Measurements from ENCODE around the gene BECN2.

BECN2 gene

DNA sequence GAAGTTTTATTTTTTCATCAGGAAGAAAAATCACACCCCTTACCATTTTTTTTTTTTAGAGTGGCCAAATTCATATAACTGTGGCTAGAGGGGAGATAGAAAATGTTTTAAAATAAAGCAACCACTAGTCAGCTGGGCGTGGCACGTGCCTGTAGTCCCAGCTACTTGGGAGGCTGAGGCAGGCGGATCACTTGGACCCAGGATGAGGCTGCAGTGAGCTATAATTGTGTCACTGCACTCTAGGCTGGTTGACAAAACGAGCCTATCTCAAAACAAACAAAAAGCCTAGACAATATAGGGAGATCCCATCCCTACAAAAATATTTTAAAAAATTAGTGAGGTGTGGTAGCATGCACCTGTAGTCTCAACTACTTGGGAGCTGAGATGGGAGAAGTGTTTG lies 14.8 kb upstream of the BECN2 start:
- no peak overlapping the region for H3K27ac ChIP-seq (ENCODE audit: low read length)
- H3K36me3 ChIP-seq (ENCODE audit: control insufficient read depth, low read depth, low read length), result no peaks in the 10 kb centered on the region
- no peak overlapping the region for H3K4me3 ChIP-seq (ENCODE audit: low read length)
- peaks cover 3% of the 10 kb centered on the region for H3K9me3 ChIP-seq (ENCODE audit: control insufficient read depth, low read depth, low read length)
- no peaks in the 10 kb centered on the region for H3K27me3 ChIP-seq (ENCODE audit: control insufficient read depth, insufficient read depth, low read length)
- no peaks in the 10 kb centered on the region for H3K4me1 ChIP-seq (ENCODE audit: control insufficient read depth, low read depth, low read length)
- no peak overlapping the region for H3K9ac ChIP-seq (ENCODE audit: low read length)

DNA sequence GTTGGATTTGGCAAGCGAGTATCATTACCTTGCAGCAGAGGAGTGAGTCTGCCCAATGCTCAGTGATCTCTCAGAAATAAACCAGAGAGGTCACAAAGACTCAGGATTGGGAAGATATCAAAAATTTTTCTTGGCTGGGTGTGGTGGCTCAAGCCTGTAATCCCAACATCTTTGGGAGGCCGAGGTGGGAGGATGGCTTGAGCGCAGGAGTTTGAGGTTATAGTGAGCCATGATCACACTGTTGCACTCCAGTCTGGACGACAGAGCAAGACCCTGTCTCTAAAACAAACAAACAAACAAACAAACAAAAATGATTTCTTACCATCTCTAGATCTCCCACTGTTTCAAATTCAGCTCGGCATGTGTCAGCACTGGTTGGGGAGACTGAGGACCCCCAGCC lies 13.3 kb upstream of the BECN2 start:
- no peaks in the 10 kb centered on the region for H3K27me3 ChIP-seq (ENCODE audit: control insufficient read depth, insufficient read depth, low read length)
- H3K4me3 ChIP-seq (ENCODE audit: low read length), result no peak overlapping the region
- no peak overlapping the region for H3K27ac ChIP-seq (ENCODE audit: low read length)
- H3K9me3 ChIP-seq (ENCODE audit: control insufficient read depth, low read depth, low read length), result no peaks in the 10 kb centered on the region
- no peak overlapping the region for H3K9ac ChIP-seq (ENCODE audit: low read length)
- H3K36me3 ChIP-seq (ENCODE audit: control insufficient read depth, low read depth, low read length), result no peaks in the 10 kb centered on the region
- no peaks in the 10 kb centered on the region for H3K4me1 ChIP-seq (ENCODE audit: control insufficient read depth, low read depth, low read length)

DNA sequence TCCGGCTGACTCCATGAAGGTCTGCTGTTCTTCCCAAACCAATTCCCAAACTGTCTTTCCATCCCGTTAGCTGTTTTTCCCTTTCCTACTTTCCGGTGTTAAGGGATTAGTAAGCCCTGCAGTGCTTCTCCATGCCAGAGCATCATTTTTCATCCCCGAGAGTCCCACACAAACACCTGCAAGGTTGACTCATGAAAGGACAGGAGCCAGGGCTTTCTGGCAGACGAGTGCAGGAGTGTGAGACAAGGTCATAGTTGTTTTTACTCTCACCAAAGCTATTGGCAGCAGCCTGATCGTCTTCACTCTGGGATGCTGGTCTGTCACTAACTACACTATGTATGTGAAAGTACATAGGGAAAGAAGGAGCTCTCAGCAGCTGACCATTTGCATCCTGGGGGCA lies 10.2 kb upstream of the BECN2 start:
- H3K9me3 ChIP-seq (ENCODE audit: control insufficient read depth, low read depth, low read length), result no peaks in the 10 kb centered on the region
- no peaks in the 10 kb centered on the region for H3K27me3 ChIP-seq (ENCODE audit: control insufficient read depth, insufficient read depth, low read length)
- H3K27ac ChIP-seq (ENCODE audit: low read length), result no peak overlapping the region
- no peak overlapping the region for H3K4me3 ChIP-seq (ENCODE audit: low read length)
- H3K4me1 ChIP-seq (ENCODE audit: control insufficient read depth, low read depth, low read length), result no peaks in the 10 kb centered on the region
- no peak overlapping the region for H3K9ac ChIP-seq (ENCODE audit: low read length)
- H3K36me3 ChIP-seq (ENCODE audit: control insufficient read depth, low read depth, low read length), result no peaks in the 10 kb centered on the region

DNA sequence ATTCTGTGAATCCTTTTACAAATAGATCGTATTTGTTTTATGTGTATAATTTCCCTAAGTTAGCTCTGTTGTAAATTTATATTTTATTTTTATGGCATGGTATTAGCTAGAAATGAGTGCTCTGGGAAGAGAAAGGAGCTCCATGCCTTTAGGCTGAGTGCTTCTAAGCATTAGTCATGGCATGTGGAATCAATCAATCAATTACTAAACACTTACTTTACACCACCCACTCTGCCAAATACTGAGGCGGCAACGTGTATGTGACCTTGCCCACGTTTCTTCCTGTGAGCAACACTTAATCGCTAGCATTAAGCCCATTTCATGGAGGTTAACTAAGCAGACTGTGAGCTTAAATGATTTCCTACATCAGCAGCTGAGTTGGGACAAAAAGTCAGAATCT lies 7.2 kb upstream of the BECN2 start:
- no peaks in the 10 kb centered on the region for H3K4me1 ChIP-seq (ENCODE audit: control insufficient read depth, low read depth, low read length)
- H3K9ac ChIP-seq (ENCODE audit: low read length), result no peak overlapping the region
- no peaks in the 10 kb centered on the region for H3K9me3 ChIP-seq (ENCODE audit: control insufficient read depth, low read depth, low read length)
- H3K27ac ChIP-seq (ENCODE audit: low read length), result no peak overlapping the region
- H3K4me3 ChIP-seq (ENCODE audit: low read length), result no peak overlapping the region
- H3K27me3 ChIP-seq (ENCODE audit: control insufficient read depth, insufficient read depth, low read length), result no peaks in the 10 kb centered on the region
- H3K36me3 ChIP-seq (ENCODE audit: control insufficient read depth, low read depth, low read length), result no peaks in the 10 kb centered on the region

DNA sequence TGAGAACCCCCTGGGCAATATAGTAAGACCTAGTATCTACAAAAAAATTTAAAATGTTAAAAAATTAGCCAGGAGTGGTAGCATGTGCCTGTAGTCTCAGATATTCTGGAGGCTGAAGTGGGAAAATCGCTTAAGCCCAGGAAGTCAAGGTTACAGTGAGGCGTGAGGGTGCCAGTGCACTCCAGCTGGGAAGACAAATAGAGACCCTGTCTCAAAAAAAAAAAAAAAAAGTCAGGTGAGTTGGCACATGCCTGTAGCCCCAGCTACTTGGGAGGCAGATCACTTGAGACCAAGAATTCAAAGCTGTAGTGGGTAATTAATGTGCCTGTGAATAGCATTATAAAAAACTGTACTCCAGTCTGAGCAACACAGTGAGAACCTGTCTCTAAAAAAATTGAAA lies 4.6 kb downstream of the BECN2 start:
- no peak overlapping the region for H3K4me3 ChIP-seq (ENCODE audit: low read length)
- no peak overlapping the region for H3K27ac ChIP-seq (ENCODE audit: low read length)
- H3K4me1 ChIP-seq (ENCODE audit: control insufficient read depth, low read depth, low read length), result no peaks in the 10 kb centered on the region
- no peaks in the 10 kb centered on the region for H3K9me3 ChIP-seq (ENCODE audit: control insufficient read depth, low read depth, low read length)
- no peak overlapping the region for H3K9ac ChIP-seq (ENCODE audit: low read length)
- H3K36me3 ChIP-seq (ENCODE audit: control insufficient read depth, low read depth, low read length), result no peaks in the 10 kb centered on the region
- no peaks in the 10 kb centered on the region for H3K27me3 ChIP-seq (ENCODE audit: control insufficient read depth, insufficient read depth, low read length)

DNA sequence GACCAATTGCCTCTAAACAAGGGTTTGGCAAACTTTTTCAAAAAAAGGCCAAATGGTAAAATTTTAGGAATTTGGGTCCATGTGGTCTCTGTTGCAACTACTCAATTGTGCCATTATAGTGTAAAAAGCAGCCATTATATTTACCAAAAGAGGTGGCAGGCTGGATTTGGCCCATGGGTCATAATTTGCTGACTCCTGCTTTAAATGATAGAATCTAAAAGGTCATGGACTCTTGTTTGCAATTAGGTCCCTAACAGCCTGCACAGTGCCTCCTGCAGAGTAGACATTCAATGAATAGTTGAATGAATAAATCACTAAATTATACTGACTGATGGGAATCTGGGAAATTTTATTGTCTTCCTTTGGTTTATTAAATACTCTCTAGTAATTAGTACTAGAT lies 6.2 kb downstream of the BECN2 start:
- H3K9me3 ChIP-seq (ENCODE audit: control insufficient read depth, low read depth, low read length), result no peaks in the 10 kb centered on the region
- H3K36me3 ChIP-seq (ENCODE audit: control insufficient read depth, low read depth, low read length), result no peaks in the 10 kb centered on the region
- no peaks in the 10 kb centered on the region for H3K27me3 ChIP-seq (ENCODE audit: control insufficient read depth, insufficient read depth, low read length)
- H3K4me3 ChIP-seq (ENCODE audit: low read length), result no peak overlapping the region
- no peak overlapping the region for H3K27ac ChIP-seq (ENCODE audit: low read length)
- no peak overlapping the region for H3K9ac ChIP-seq (ENCODE audit: low read length)
- no peaks in the 10 kb centered on the region for H3K4me1 ChIP-seq (ENCODE audit: control insufficient read depth, low read depth, low read length)

DNA sequence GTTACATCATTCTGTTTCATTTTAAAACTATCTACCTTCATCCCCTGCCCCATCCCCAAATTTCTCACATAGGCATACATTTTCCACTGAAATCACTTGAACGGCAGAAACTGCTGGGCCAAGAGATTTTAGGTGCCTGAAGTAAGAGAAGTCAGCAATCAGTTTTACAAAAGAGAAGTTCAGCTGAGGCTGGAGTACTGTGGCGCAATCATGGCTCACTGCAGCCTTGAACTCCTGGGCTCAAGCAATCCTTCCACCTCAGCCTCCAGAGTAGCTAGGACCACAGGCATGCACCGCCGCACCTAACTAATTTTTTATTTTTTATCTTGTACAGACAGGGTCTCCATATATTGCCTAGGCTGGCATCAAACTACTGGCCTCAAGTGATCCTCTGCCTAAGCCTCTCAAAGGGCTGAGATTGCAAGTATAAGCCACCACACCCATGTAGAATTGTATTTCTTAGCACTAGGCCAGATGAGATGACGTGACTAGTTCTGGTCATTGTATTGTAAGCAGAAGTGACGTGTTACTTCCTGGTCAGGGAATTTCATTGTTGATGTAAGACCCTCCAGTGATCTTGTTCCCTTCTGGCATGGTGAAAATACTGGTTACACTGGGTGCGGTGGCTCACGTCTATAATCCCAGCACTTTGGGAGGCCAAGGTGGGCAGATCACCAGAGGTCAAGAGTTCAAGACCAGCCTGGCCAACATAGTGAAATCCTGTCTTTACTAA lies 7.1 kb downstream of the BECN2 start:
- Histone ChIP-seq H3K36me3 (ENCODE audit: control insufficient read depth, low read depth, low read length) (no peaks in the 10 kb centered on the region), H3K9ac (ENCODE audit: low read length) (no peak overlapping the region), H3K4me1 (ENCODE audit: control insufficient read depth, low read depth, low read length) (no peaks in the 10 kb centered on the region), H3K4me3 (ENCODE audit: low read length) (no peak overlapping the region), H3K9me3 (ENCODE audit: control insufficient read depth, low read depth, low read length) (no peaks in the 10 kb centered on the region), H3K27ac (ENCODE audit: low read length) (no peak overlapping the region), H3K27me3 (ENCODE audit: control insufficient read depth, insufficient read depth, low read length) (no peaks in the 10 kb centered on the region)

DNA sequence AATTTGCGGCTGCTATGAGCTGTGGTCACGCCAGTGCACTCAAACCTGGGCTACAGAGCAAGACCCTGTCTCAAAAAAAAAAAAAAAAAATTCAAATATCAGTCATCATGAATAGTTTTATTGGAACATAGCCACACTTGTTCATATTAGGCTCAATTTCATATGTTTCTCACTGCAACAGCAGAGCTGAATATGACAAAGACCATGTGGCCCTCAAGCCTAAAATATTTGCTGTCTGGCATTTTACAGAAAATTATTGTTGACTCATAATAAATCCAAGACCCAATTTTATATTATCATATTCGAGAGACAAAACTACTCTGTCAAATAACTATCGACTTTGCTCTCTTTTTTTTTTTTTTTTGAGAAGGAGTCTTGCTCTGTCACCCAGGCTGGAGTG lies 11.0 kb downstream of the BECN2 start:
- Histone ChIP-seq H3K4me1 (ENCODE audit: control insufficient read depth, low read depth, low read length) (peaks cover 10% of the 10 kb centered on the region), H3K4me3 (ENCODE audit: low read length) (no peak overlapping the region), H3K27ac (ENCODE audit: low read length) (no peak overlapping the region), H3K9me3 (ENCODE audit: control insufficient read depth, low read depth, low read length) (no peaks in the 10 kb centered on the region), H3K9ac (ENCODE audit: low read length) (no peak overlapping the region), H3K36me3 (ENCODE audit: control insufficient read depth, low read depth, low read length) (no peaks in the 10 kb centered on the region), H3K27me3 (ENCODE audit: control insufficient read depth, insufficient read depth, low read length) (no peaks in the 10 kb centered on the region)

DNA sequence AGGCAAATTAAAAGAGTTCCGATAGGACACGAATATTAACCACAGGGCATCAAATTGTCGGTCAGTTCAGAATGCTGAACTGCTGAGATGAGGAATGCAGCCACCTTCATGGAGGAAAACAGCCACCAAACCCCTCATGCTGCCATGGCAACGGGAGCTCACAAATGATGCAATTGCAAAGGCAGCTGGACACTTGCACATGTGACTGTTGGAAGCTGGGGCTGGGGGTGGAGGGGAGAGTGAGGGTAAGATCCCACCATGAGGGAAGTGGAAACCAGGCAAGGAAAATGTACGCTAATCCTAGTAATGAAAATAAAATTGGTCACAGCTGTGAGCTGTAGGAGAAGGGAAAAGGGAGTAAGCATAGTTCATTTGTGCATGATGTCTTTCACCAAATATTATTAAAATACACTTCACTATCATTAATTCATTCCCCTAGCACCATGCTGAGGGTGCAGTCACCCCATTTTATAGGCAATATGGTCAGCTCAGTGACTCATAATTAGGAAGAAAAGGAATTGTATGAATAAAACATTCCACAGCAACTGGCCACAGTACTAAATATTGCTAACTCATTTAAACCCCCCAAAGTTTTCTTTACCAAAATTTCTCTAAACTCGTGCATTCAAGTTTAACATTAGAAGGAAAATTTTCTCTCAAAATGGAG lies 15.3 kb downstream of the BECN2 start:
- H3K4me3 ChIP-seq (ENCODE audit: low read length), result no peak overlapping the region
- H3K36me3 ChIP-seq (ENCODE audit: control insufficient read depth, low read depth, low read length), result no peaks in the 10 kb centered on the region
- no peaks in the 10 kb centered on the region for H3K9me3 ChIP-seq (ENCODE audit: control insufficient read depth, low read depth, low read length)
- no peaks in the 10 kb centered on the region for H3K27me3 ChIP-seq (ENCODE audit: control insufficient read depth, insufficient read depth, low read length)
- peak overlapping the region; percentile 7 for H3K9ac ChIP-seq (ENCODE audit: low read length)
- no peak overlapping the region for H3K27ac ChIP-seq (ENCODE audit: low read length)
- peaks cover 10% of the 10 kb centered on the region for H3K4me1 ChIP-seq (ENCODE audit: control insufficient read depth, low read depth, low read length)

DNA sequence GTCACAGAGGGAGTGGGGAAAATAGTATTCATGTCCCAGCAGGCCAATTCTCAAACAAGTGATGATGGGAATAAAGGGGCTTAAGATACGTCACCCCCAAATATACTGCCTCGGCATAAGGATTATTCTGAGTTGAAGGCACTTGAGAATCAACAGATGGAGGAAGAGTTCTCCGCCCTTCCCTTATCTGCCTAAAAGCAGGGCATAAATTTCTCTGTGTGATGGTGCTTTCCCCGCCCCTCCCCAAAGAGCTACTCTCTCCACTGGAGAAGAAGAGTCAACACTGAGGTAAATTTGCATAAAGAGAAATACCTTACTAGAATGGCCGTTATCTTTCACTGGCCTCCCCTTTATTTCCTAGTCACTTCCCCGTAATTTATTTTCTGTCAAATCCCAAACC lies 18.7 kb downstream of the BECN2 start:
- H3K9me3 ChIP-seq (ENCODE audit: control insufficient read depth, low read depth, low read length), result no peaks in the 10 kb centered on the region
- no peak overlapping the region for H3K4me3 ChIP-seq (ENCODE audit: low read length)
- no peak overlapping the region for H3K9ac ChIP-seq (ENCODE audit: low read length)
- no peaks in the 10 kb centered on the region for H3K27me3 ChIP-seq (ENCODE audit: control insufficient read depth, insufficient read depth, low read length)
- H3K4me1 ChIP-seq (ENCODE audit: control insufficient read depth, low read depth, low read length), result peaks cover 10% of the 10 kb centered on the region
- H3K36me3 ChIP-seq (ENCODE audit: control insufficient read depth, low read depth, low read length), result no peaks in the 10 kb centered on the region
- H3K27ac ChIP-seq (ENCODE audit: low read length), result no peak overlapping the region

DNA sequence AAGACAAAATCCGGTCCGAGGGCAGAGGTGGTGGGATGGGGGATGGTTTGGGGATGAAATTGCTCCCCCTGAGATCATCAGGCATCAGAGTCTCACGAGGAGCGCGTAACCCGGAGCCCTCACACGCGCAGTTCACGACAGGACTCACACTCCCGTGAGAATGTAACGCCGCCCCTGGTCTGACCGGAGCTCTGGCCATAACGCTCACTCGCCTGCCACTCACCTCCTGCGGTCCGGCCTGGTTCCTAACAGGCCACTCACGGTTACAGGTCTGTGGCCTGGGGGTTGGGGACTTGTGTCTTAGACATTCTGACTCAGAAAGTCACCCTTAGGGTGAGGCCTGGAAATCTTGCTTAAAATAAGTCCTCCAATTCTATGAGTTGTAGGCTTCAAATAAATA lies 21.5 kb downstream of the BECN2 start:
- Histone ChIP-seq H3K9me3 (ENCODE audit: control insufficient read depth, low read depth, low read length) (no peaks in the 10 kb centered on the region), H3K9ac (ENCODE audit: low read length) (no peak overlapping the region), H3K4me1 (ENCODE audit: control insufficient read depth, low read depth, low read length) (no peaks in the 10 kb centered on the region), H3K36me3 (ENCODE audit: control insufficient read depth, low read depth, low read length) (no peaks in the 10 kb centered on the region), H3K27me3 (ENCODE audit: control insufficient read depth, insufficient read depth, low read length) (no peaks in the 10 kb centered on the region), H3K27ac (ENCODE audit: low read length) (no peak overlapping the region), H3K4me3 (ENCODE audit: low read length) (no peak overlapping the region)

DNA sequence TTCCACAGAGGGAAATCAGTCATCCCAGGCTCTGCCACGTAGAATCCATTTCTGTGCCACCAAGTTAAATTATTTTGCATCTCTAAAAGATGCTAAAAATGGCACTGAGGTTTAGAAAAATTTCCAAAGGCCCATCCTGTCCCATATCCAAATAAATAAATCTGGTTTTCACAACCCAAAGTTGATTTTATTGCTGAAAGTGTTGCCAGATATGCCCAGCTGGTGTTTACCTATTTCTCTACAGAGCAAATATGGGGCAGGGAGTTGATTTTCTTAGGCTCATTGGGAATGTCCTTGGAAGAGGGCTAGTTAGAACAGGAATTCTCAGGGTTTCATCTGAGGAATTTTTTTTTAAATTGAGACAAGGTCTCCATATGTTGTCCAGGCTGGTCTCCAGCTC lies 22.4 kb downstream of the BECN2 start:
- Histone ChIP-seq H3K9me3 (ENCODE audit: control insufficient read depth, low read depth, low read length) (no peaks in the 10 kb centered on the region), H3K27me3 (ENCODE audit: control insufficient read depth, insufficient read depth, low read length) (no peaks in the 10 kb centered on the region), H3K36me3 (ENCODE audit: control insufficient read depth, low read depth, low read length) (no peaks in the 10 kb centered on the region), H3K9ac (ENCODE audit: low read length) (no peak overlapping the region), H3K4me3 (ENCODE audit: low read length) (no peak overlapping the region), H3K4me1 (ENCODE audit: control insufficient read depth, low read depth, low read length) (no peaks in the 10 kb centered on the region), H3K27ac (ENCODE audit: low read length) (no peak overlapping the region)
